Mucosa of descending colon (tissue), 3 donors: ENCODE data around the gene HOXA11. TPM values are rescaled to one million over a fixed set of nuclear protein-coding genes. Genes with fewer than 3 reads are reported as not detected.

ENCODE experiments used
- ATAC-seq: fragments of 200-7000 bp; cut with Tn5 transposase; one replicate; pipeline ENCODE4 v1.9.1; 2020; ENCODE audit warnings: mild to moderate bottlenecking, moderate library complexity
- DNase-seq, 3 donors: peaks; one replicate each; pipeline ENCODE4 v3.0.0-alpha.2; 2020
- H3K36me3 ChIP-seq: fragments of 200-600 bp; one replicate; pipeline ENCODE4 v1.8.0; 2021; ENCODE audit warnings: low read depth, mild to moderate bottlenecking
- H3K4me1 ChIP-seq: fragments of 200-600 bp; one replicate; pipeline ENCODE4 v1.8.0; 2021; ENCODE audit warnings: low read depth, mild to moderate bottlenecking
- H3K4me3 ChIP-seq: fragments of 200-600 bp; one replicate; pipeline ENCODE4 v1.8.0; 2021; ENCODE audit warnings: mild to moderate bottlenecking
- H3K9me3 ChIP-seq: fragments of 200-600 bp; one replicate; pipeline ENCODE4 v1.8.0; 2021; ENCODE audit warnings: mild to moderate bottlenecking
- intact Hi-C, 2 donors: fragments of 100-400 bp; cut with DNase I in 1 of 2; cut with micrococcal nuclease in 1 of 2; formaldehyde crosslinking; loops; one replicate each; pipeline versions ENCODE4 v1.11.0 to v1.11.1; 2022; cut with DNase I, micrococcal nuclease
- microRNA-seq: library from miRNA; unstranded; fragments of <30 nt; microRNA quantifications from one replicate; pipeline ENCODE4, GENCODE V29; 2019
- total RNA-seq, 3 donors: library from RNA; stranded (reverse); fragmentation: NEBNext Ultra II Directional in 2 of 3; extraction: Animal tissue kit (Norgen Biotek cat#: 25700) in 2 of 3; gene quantifications; one replicate each; pipeline versions ENCODE4 v1.2.1 to v1.2.4, GENCODE V29; 2021 to 2023
- TF ChIP-seq, protein P1 (sequence below): fragments of 200-600 bp; IDR thresholded peaks from one replicate; pipeline ENCODE4 v1.8.0; 2022; ENCODE audit warnings: antibody characterized with exemption, mild to moderate bottlenecking
- donor health status: DM: no; HTN: no; CAD: no; lungs with moderate emphysema.
- donor health status: DM: no; HTN: no; CAD: no.
- donor health status: DM: no; HTN: yes; CAD: no.

The HOXA11 gene
- total RNA-seq, 3 donors from 2014 or later = 3.2 to 27.2 (median 5.4) TPM

DNA sequence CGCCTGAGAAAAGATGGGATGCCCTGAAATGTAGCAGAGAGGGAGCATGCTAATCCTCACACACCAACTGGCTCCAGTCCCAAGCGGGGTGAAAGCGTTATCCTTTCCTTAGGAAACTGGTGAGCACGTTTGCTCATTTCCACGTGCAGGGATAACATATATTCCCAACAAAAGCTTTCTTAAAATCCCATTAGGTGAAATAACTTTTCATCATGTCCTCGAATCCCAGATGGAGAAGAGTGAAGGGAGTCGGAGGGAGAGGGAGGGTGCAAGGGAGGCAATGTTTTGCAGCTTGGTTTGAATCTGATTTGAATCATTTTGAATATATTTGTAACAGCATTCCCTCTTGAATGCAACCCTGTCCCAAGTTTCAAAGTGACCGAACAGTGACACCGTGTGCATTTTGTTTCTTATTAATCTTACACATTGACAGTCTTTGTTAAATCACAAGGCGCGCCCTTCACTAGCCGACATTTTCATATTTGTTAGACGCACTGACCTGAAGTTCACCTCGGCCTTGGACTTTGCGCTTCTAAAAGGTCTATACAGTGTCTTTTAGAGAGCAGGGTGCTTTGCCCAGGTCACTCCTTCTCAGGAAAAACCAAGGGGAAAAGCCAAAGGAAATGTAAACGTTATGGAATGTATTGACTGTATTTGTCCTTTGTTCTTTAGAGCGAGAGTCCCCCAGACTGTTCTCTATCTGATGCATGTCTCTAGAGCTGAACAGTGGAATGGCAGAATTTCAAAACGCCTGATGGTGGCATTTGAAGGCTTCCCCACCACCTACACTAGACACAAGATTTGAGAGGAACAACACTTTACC, 51.4 kb downstream of the HOXA11 start:
- H3K9me3 ChIP-seq = no peaks in the 10 kb centered on the region
- intact Hi-C loops = no loop called here

DNA sequence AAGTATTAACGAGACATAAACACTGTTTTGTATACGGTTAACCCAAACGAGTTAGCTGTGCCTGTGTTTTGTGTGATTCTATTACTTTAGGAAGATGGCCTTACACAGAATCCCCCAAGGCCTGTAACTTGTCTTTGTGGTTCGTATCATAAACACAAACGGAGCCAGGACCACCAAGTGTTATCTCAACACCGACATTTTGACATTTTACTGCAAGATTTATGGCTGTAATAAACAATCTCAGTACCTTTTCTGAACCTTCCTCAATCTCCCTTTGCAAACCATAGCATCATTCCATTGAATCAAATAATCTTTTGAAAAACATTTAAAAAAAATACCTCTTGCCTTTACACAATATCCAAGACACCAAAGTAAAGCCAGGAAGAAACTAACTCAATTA, 52.1 kb downstream of the HOXA11 start:
- no peaks in the 10 kb centered on the region for H3K36me3 ChIP-seq
- DNase-seq = peak in 1 of 3 donors; percentile 4
- intact Hi-C loops = no loop called here
- H3K4me1 ChIP-seq = peaks cover 54% of the 10 kb centered on the region
- H3K9me3 ChIP-seq = no peaks in the 10 kb centered on the region
- ATAC-seq = no peak
- TF ChIP-seq, protein P1, sequence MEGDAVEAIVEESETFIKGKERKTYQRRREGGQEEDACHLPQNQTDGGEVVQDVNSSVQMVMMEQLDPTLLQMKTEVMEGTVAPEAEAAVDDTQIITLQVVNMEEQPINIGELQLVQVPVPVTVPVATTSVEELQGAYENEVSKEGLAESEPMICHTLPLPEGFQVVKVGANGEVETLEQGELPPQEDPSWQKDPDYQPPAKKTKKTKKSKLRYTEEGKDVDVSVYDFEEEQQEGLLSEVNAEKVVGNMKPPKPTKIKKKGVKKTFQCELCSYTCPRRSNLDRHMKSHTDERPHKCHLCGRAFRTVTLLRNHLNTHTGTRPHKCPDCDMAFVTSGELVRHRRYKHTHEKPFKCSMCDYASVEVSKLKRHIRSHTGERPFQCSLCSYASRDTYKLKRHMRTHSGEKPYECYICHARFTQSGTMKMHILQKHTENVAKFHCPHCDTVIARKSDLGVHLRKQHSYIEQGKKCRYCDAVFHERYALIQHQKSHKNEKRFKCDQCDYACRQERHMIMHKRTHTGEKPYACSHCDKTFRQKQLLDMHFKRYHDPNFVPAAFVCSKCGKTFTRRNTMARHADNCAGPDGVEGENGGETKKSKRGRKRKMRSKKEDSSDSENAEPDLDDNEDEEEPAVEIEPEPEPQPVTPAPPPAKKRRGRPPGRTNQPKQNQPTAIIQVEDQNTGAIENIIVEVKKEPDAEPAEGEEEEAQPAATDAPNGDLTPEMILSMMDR = no peak
- no peak overlapping the region for H3K4me3 ChIP-seq

More for the DNA sequence above, 51.4 kb downstream of the HOXA11 start:
- Histone ChIP-seq H3K4me1 (peaks cover 54% of the 10 kb centered on the region), H3K4me3 (no peak overlapping the region), H3K36me3 (no peaks in the 10 kb centered on the region)
- DNase-seq = peak in 2 of 3 donors; percentile 39 to 68
- TF ChIP-seq, protein P1 = no peak
- no peak for ATAC-seq

DNA sequence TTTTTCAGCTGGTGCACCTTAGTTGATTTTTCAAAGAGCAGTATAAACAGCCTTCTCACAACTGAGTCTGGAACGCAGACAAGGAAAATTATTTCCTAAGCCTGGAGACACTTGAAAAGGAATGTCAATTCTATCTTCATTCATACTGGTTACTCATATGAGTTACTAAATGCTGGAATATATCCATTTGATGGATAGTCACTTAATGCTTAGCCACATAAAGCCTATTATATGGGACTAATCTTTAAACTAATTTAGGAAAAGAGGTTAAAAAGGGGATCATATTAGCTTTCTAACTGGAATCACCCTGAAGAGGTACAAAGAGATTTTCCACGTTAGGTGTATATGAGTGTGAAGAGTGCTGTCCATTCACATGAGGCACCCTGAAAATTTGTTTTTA, 52.8 kb downstream of the HOXA11 start:
- intact Hi-C loops = no loop called here
- Histone ChIP-seq H3K36me3 (no peaks in the 10 kb centered on the region), H3K4me3 (no peak overlapping the region), H3K4me1 (peaks cover 57% of the 10 kb centered on the region), H3K9me3 (no peaks in the 10 kb centered on the region)
- TF ChIP-seq, protein P1 = no peak
- no peak for ATAC-seq
- no peak for DNase-seq

DNA sequence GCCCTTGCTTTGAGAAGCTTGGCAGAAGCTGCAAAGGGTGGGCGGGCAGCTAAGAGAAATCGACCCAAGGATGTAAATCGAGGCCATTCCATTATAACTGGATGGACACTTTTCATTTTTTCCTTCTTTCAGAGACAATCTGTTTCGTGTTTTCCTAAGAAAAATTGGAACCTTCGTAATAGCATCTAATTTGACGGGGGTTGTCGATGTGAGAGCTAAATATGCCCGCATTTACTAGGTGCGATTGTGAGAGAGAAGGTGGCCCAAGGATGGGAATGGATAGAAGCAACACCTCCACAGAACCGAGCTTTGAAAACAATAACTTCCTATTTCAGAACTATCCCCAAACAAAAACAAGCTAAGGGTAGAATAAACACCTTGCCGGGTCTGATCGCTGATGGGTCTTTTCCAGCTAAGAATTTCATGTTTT, 53.6 kb downstream of the HOXA11 start:
- intact Hi-C loops = no loop called here
- Histone ChIP-seq H3K4me3 (peak overlapping the region; percentile 15), H3K4me1 (peaks cover 56% of the 10 kb centered on the region), H3K9me3 (no peaks in the 10 kb centered on the region), H3K36me3 (no peaks in the 10 kb centered on the region)
- TF ChIP-seq, protein P1 = no peak
- DNase-seq (peak in 1 of 3 donors; percentile 4), ATAC-seq (no peak)

Small RNA genes lying within 50 kb of the gene (microRNA-seq; reads per million reads assigned to microRNA genes)
- 6,304 reads per million, percentile 93 among the genes with 10 or more reads in this experiment for gene MIR196B

Other genes with a start within 250 kb of the HOXA11 start
- gene HOXA1, start 89.2 kb downstream of the HOXA11 start, total RNA-seq = 1 to 10 TPM; 1.5 to 2.7 (median 2.1) TPM
- gene HOXA2, start 82.5 kb downstream of the HOXA11 start, total RNA-seq = 1 to 10 TPM; 3.2 to 4.3 (median 3.3) TPM
- 1 to 10 TPM; 5.9 to 9.5 (median 8.3) TPM for gene HOXA4, start 54.5 kb downstream of the HOXA11 start, total RNA-seq
- gene HOXA5, start 41.6 kb downstream of the HOXA11 start, total RNA-seq = 10 to 100 TPM; 16.1 to 26.6 (median 23.8) TPM
- 10 to 100 TPM; 20.2 to 39.5 (median 20.5) TPM for gene HOXA6, start 37.5 kb downstream of the HOXA11 start, total RNA-seq
- gene HOXA3, start 32.6 kb downstream of the HOXA11 start, total RNA-seq = 10 to 100 TPM; 19.9 to 38.1 (median 20.5) TPM
- 10 to 100 TPM; 17.1 to 29.8 (median 27.9) TPM for gene HOXA7, start 28.6 kb downstream of the HOXA11 start, total RNA-seq
- 10 to 100 TPM; 22.0 to 27.9 (median 25.0) TPM for gene HOXA9, start 19.7 kb downstream of the HOXA11 start, total RNA-seq
- 10 to 100 TPM; 25.0 to 56.9 (median 25.8) TPM for gene HOXA10, start 10.9 kb downstream of the HOXA11 start, total RNA-seq
- 10 to 100 TPM; 28.0 to 54.3 (median 42.2) TPM for gene HOXA13, start 14.9 kb upstream of the HOXA11 start, total RNA-seq
- 1 to 10 TPM in 1 of 3 donors, under 1 TPM in 1, not detected in 1; 0.43 to 2.7 TPM for gene EVX1, start 57.6 kb upstream of the HOXA11 start, total RNA-seq